Measurements from ENCODE around the gene MIER2.
"Not testable (repeated sequence)": the region's sequence is repeated elsewhere in the genome, so short reads cannot be mapped to it uniquely, and the experiment has no call there.

Gene MIER2, protein sequence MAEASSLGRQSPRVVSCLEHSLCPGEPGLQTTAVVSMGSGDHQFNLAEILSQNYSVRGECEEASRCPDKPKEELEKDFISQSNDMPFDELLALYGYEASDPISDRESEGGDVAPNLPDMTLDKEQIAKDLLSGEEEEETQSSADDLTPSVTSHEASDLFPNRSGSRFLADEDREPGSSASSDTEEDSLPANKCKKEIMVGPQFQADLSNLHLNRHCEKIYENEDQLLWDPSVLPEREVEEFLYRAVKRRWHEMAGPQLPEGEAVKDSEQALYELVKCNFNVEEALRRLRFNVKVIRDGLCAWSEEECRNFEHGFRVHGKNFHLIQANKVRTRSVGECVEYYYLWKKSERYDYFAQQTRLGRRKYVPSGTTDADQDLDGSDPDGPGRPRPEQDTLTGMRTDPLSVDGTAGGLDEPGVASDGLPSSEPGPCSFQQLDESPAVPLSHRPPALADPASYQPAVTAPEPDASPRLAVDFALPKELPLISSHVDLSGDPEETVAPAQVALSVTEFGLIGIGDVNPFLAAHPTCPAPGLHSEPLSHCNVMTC

DNA sequence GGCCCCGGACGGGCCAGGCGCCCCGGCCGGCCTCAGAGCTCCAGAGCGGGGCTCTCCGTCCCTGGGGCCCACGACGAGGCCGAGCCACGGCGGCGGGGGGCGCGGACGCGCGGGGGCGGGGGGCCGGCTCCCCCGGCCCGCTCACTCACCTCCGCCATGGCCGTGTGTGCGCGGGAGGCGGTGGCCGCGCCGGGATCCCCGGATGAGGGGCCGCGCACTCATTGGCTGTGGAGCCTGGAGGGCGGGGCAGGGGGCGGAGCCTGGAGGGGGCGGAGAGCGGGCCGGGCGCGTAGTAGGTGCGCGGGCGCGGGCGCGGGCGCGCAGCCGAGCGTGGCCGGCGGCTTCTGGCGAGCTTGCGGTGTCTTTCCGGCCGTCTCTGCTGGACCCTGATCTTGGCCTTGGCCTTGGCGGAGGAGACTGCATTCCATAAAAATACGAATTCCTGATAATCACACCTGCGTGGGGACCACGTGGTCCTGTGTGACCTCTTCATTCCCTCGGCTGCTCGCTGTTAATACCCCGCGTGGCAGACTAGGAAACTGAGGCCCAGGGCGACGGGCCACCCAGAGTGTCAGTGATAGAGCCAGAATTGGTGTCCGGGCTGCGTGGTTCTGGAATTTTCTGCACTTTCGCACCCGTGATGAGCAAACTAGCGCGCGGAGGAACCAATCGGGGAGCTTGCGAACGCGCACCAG is at the start of gene MIER2:
TSS of gene MIER2 (minus strand) at position 172 of the 695 bp plus-strand sequence. CDS start at position 158, 14 bp downstream.
- DNase-seq = peak; percentile 26

DNA sequence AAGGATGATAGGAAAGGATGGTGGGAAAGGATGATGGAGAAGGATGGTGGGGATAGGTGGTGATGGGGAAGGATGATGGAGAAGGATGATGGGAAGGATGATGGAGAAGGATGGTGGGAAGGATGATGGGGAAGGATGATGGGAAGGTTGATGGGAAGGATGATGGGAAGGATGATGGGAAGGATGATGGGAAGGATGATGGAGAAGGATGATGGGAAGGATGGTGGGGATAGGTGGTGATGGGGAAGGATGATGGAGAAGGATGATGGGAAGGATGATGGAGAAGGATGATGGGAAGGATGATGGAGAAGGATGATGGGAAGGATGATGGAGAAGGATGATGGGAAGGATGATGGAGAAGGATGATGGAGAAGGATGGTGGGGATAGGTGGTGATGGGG is 49.0 kb upstream of the MIER2 start:
- not testable (repeated sequence) for DNase-seq

DNA sequence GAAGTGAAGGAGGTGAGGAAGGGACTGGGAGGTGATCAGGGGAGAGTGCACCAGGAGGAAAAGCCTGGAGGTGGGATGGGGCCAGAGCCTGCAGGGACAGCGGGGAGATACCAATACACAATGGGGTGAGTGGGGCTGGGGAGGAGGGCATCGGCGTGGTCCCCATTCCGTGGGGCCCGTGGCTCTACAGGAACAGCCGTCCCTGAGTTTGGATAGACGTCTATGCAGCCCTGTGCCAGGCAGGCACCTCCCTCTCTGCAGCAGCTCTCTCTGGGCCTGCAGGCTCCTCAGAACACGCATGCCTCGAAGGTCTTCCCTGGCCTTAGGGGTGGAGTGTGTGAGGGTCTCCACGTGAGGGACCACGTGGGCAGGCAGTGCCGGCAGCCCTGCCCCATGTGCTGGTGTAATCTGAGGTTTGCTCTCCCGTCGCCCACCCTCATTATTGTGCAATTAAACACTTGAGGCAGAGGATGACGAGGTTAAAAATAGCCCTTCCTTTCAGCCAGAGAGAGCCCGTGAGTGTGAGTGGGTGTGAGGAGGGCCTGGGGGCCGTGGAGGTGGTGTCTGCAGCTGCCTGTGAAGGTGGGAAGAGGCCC is 47.9 kb upstream of the MIER2 start:
- no peak for DNase-seq

DNA sequence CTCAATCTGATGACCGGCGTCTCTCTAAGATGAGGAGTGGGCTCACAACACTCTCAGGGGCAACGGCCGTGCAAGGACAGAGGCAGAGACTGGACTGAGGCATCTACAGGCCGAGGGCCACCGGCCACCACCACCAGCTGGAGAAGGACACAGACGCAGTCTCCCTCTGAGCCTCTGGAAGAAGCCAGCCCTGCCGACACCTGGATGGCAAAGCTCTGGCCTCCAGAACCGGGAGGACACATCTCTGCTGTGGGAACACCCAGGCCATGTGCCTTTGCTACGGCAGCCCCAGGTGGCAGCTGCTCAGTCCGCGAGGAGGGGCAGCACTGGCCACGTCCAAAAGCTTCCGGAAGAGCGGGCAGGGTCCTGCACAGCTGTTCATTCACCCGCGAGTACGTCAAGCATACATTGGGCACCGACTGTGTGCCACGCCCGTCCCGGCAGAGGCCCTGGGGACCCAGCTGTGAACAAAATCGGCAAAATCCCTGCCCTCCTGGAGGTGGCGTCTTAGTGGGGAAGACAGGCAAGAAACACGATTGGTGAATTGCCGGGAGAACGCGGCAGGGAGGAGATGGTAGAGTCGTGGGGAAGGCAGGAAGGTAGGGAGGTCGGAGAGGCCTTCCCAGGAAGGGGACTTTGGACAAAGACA is 47.3 kb upstream of the MIER2 start:
- no peak for DNase-seq

DNA sequence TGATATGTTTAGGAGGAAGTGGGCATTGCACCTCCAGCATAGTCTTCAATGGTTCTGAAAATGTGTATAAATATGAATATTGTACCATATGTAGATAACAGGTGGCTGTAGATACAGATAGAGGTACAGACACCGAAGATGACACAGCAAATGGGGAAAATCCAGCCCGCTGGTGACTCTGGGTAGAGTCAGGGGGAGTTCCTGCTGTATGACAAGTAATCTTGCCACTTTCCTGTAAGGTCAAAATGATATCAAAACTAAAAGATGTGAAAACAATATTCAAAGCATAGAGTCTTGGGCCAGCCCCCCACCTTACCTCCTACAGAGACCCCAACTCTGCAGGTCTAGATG is 46.6 kb upstream of the MIER2 start:
- DNase-seq = no peak

DNA sequence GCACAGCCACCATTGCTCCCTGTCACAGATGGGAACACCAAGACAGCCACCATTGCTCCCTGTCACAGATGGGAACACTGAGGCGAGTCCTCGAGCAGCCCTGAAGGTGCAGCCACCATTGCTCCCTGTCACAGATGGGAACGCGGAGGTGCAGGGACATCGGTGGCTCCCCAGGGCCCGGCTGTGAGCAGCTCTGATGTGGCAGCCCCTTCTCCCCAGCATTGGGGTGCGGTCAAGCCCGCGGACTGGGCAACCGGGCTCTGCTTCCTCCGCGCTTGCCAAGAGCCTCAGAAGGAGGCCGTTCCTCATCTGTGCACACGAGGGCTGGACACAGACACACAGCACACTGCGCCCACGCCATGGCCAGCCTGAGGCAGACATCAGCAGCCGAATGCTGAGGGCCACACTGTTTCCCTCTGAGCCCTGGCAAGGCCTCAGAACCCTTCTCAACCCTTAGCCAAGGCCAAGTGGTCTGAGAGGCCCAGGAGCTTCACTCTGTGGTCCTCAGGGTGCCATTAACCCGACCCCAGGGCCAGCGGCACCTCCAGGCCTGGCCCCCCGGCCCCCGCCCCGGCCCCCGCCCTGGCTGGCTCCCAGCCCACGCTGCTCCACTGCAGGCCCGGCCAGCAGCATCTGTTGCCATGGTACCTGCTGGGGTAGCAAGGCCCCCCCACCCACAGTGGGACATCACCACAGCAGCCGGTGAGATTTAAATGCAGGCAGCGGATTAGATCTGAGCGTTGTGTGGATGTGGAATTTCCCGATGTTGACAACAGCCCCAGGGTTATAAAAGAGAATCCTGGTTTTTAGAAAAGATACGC is 46.0 kb upstream of the MIER2 start:
- no peak for DNase-seq

DNA sequence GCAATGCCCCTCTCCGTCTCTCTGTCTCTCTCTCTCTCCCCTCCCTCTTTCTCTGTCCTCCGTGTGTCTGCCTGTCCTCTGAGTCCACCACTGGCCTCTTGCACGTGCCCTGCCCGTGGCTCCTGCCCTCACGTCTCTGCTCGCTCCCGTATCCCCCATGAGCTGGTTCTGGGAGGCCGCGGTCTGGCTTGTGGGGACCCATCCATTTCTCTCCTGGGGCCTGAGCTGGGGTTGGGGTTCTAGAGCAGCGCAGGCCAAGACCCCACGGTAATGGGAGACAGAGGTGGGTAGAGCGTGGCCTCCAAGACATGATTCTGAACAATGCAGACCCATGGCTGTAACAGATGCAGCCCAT is 45.3 kb upstream of the MIER2 start:
- no peak for DNase-seq

DNA sequence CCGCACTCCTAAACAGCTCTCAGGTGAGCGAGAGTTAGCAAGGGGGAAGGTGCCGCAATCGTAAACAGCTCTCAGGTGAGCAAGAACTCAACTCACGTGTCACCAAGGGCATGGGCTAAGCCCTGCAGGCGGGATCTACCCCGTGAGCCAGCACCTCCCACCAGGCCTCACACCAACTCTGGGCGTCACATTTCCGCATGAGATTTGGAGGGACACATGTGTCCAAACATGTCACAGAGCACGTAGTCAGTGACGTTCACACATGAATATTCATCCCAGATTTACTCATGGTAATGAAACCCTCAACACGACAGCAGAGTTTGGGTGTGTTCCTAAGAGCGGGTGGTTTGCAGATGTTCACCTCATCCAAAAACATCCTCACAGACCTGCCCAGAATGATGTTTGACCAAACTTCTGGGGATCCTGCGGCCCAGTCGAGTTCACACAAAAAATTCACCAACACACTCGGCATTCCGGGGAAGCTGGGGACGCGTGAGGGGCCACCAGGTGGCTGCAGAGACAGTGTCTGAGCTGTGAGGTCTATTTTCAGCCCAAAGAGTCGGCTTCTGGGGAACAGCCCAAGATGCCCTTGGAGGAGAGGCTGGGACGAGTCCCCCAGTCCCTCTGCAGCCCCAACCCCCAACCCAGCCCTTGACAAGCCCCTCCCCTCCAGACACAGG is 44.8 kb upstream of the MIER2 start:
- DNase-seq = no peak

DNA sequence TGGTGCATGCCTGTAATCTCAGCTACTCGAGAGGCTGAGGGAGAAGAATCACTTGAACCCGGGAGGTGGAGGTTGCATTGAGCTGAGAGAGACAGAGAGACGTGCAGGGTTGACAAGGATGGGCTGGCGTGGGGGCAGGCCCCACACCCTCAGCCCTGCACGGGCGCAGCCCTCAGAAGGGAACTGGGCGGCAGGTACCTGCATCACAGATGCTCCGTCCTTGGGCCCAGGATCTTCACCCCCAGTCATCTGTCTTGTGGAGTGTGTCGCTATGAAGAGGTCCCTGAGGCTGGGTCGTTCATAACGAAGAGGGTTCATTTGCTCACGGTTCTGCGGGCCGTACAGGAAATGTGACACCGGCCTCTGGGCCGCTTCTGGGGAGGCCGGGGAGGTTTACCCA is 44.1 kb upstream of the MIER2 start:
- DNase-seq = no peak

DNA sequence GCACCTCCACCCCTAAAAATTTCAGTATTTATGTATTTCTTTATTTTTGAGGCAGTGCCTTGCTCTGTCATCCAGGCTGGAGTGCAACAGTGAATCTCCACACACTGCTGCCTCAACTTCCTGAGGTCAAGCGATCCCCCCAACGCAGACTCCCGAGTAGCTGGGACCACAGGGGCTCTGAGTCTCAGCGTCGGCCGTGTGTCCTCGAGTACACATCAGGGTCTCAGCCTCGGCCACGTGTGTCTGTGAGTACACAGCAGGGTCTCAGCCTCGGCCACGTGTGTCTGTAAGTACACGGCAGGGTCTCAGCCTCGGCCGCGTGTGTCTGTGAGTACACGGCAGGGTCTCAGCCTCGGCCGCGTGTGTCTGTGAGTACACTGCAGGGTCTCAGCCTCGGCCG is 43.2 kb upstream of the MIER2 start:
- no peak for DNase-seq

DNA sequence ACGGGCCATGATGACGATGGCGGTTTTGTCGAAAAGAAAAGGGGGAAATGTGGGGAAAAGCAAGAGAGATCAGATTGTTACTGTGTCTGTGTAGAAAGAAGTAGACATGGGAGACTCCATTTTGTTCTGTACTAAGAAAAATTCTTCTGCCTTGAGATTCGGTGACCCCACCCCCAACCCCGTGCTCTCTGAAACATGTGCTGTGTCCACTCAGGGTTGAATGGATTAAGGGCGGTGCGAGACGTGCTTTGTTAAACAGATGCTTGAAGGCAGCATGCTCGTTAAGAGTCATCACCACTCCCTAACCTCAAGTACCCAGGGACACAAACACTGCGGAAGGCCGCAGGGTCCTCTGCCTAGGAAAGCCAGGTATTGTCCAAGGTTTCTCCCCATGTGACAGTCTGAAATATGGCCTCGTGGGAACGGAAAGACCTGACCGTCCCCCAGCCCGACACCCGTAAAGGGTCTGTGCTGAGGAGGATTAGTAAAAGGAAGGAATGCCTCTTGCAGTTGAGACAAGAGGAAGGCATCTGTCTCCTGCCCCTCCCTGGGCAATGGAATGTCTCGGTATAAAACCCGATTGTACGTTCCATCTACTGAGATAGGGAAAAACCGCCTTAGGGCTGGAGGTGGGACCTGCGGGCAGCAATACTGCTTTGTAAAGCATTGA is 42.2 kb upstream of the MIER2 start:
- DNase-seq = not testable (repeated sequence)

DNA sequence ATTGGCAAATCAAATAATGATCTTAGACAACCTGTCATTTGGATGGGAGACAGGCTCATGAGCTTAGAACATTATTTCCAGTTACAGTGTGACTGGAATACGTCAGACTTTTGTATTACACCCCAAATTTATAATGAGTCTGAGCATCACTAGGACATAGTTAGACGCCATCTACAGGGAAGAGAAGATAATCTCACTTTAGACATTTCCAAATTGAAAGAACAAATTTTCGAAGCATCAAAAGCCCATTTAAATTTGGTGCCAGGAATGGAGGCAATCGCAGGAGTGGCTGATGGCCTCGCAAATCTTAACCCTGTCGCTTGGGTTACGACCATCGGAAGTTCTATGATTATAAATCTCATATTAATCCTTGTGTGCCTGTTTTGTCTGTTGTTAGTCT is 41.6 kb upstream of the MIER2 start:
- not testable (repeated sequence) for DNase-seq

DNA sequence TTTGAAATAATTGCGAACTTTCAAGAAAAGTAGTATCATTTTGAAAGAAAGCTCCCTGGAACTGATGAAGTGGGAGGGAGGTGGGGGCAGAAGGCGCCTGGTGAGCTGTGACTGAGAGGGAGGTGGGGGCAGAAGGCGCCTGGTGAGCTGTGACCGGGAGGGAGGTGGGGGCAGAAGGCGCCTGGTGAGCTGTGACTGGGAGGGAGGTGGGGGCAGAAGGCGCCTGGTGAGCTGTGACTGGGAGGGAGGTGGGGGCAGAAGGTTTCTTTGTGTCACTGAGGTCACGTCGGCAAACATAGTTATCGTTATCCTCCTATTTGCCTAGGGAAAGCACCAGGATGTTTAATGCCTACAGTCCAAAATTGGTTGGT is 40.2 kb upstream of the MIER2 start:
- no peak for DNase-seq

DNA sequence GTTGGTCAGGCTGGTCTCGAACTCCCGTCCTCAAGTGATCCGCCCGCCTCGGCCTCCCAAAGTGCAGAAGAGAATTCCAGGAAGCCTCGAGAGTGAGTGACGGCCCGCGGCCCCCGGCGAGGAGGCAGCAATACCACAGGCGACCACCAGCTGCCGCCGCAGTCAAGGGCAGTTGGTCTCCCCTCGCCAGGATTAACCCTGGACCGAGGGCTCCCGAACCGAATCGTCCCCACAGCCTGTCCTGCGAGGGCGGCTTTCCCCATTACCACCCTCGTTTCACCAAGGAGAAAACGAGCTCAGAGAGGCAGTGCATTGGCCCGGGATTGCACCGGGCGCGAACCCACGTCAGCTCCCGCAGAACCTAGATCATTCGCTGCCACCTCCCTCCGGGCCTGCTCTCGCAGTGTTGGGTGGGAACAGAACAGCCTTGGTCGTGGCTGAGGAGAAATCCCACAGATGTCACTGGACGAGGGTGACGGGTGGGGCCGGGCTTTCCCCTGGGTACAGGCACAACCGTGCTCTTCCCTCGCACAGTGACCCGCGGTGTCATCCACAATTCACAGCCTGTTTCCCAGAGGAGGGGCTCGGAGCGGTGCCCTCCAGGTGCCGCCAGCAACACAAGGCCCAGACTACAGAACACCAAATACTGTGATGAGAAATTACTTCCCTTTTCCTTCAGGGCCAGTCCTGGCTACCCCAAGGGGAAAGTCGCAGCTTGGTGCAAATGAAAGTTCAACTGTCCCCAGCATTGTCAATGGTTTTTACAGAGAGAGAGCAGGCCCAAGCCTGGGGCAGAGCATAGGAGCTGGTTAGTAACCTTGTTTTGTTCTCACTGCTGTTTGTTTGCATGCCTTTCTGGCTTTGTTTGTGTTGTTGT is 39.6 kb upstream of the MIER2 start:
- DNase-seq = no peak

DNA sequence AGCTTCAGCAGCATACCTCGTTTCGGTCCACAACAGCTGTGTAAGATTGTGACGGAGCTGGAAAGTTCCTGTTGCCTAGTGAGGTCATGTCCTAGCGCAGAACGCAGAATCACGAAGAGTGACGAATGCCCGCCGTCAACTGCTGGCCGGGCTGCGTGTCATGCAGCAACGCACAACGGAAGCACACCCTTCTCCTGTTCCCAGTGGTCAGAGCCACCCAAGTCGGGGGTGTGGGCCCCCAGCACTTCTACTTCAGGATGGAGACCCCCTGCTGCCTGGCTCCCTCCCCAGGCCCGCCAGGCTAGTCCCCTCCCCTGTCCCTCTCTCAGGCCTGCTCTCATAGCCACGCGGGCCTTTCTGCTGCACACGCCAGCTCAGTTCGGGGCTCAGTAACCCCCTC is 38.4 kb upstream of the MIER2 start:
- DNase-seq = no peak

DNA sequence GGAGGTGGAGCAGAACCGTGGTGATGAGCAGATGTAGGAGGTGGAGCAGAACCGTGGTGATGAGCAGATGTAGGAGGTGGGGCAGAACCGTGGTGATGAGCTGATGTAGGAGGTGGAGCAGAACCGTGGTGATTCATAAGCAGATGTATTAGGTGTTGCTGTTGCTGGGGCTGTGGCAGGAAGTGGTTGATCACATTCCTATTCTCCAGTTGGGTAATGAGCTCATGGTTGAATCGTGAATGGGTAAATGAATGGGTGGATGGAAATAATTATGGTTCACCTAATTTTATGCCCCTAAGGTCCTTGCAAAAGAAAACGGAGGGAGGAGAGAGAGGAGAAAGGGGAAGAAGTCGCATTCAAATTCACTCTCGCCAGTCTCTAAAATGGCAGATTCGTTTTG is 38.0 kb upstream of the MIER2 start:
- peak; percentile 24 for DNase-seq

DNA sequence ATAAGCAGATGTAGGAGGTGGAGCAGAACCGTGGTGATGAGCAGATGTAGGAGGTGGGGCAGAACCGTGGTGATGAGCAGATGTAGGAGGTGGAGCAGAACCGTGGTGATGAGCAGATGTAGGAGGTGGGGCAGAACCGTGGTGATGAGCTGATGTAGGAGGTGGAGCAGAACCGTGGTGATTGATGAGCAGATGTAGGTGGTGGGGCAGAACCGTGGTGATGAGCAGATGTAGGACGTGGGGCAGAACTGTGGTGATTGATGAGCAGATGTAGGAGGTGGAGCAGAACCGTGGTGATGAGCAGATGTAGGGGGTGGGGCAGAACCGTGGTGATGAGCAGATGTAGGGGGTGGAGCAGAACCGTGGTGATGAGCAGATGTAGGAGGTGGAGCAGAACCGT is 37.3 kb upstream of the MIER2 start:
- not testable (repeated sequence) for DNase-seq

DNA sequence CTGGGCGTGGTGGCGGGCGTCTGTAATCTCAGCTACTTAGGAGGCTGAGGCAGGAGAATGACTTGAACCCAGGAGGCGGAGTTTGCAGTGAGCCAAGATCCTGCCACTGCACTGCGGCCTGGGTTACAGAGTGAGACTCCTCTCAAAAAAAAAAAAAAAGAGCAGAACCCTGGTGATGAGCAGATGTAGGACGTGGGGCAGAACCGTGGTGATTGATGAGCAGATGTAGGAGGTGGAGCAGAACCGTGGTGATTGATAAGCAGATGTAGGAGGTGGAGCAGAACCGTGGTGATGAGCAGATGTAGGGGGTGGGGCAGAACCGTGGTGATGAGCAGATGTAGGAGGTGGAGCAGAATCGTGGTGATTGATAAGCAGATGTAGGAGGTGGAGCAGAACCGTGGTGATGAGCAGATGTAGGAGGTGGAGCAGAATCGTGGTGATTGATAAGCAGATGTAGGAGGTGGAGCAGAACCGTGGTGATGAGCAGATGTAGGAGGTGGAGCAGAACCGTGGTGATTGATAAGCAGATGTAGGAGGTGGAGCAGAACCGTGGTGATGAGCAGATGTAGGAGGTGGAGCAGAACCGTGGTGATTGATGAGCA is 36.1 kb upstream of the MIER2 start:
- not testable (repeated sequence) for DNase-seq

DNA sequence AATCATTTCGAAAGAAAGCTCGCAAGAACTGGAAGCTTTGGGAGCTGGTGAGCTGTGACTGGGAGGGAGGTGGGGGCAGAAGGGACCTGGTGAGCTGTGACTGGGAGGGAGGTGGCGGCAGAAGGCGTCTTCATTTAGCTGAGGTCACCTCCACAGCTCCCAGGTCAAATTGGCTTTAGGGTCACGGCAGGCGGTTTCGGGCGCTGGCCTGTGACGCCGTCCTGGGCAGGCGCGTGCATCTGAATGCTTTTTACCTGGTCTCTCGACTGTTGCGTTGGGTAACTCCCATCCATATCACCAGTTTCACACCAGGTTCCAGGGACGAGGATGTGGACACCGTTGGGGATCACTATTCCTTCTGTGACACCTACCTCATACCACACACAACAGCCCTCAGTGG is 35.2 kb upstream of the MIER2 start:
- no peak for DNase-seq

DNA sequence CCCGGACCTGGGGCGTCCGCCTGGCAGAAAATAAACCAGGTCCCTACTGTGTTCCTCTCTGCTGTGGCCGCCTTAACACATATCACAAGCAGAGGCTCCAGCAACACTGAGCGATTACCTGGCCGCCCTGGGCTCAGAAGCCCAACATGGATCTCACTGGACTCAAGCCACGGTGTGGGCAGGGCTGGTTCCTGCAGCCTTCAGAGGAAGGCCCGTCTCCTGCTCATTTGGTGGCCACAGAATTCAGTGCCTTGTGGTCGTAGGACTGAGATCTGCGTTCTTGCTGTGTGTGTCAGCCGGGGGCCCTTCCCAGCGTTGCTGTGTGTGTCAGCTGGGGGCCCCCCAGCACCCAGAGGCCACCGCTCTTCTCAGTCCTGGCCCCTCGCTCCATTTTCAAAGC is 34.1 kb upstream of the MIER2 start:
- DNase-seq = no peak

All from NCI-H2029 treated with DMSO at 0.1 percent for 48 hours (cell line).